IgD-negative memory B cell (primary cell): Measurements from ENCODE around the gene TRIP12. TPM values are rescaled to one million over a fixed set of nuclear protein-coding genes. Genes with fewer than 3 reads are reported as not detected.
A peak's percentile ranks its signal among the peaks of the same experiment; 100 is the strongest.
"Not testable (repeated sequence)": the region's sequence is repeated elsewhere in the genome, so short reads cannot be mapped to it uniquely, and the experiment has no call there.

Experiments
- H3K27ac Mint-ChIP-seq, 3 donors: one replicate each; pipeline ENCODE4 v1.8.0; 2020 to 2022; ENCODE audit warnings: mild to moderate bottlenecking in 3 of 3, mixed read lengths in 3 of 3, moderate library complexity in 1 of 3
- H3K27me3 Mint-ChIP-seq: one replicate; pipeline ENCODE4 v1.8.0; 2021; ENCODE audit warnings: mixed read lengths
- H3K36me3 Mint-ChIP-seq: one replicate; pipeline ENCODE4 v1.8.0; 2020; ENCODE audit warnings: mild to moderate bottlenecking, mixed read lengths
- H3K4me1 Mint-ChIP-seq, 3 donors: one replicate each; pipeline ENCODE4 v1.8.0; 2020 to 2022; ENCODE audit warnings: mixed read lengths in 3 of 3, mild to moderate bottlenecking in 1 of 3
- H3K4me3 Mint-ChIP-seq, 4 donors: one replicate each; pipeline ENCODE4 v1.8.0; 2020 to 2022; ENCODE audit warnings: mild to moderate bottlenecking in 4 of 4, mixed read lengths in 4 of 4, moderate library complexity in 3 of 4
- H3K9me3 Mint-ChIP-seq, 3 donors: one replicate each; pipeline ENCODE4 v1.8.0; 2020 to 2021; ENCODE audit warnings: mixed read lengths in 3 of 3, mild to moderate bottlenecking in 1 of 3
- polyA plus RNA-seq: library from polyadenylated mRNA; unstranded; fragments of 300-500 nt; fragmentation: Illumina TruSeq; gene quantifications from one replicate; pipeline ENCODE4 v1.2.3, GENCODE V29; 2021

Gene TRIP12
- polyA plus RNA-seq, 1 donor from 2014 or later: 51.5 TPM

DNA sequence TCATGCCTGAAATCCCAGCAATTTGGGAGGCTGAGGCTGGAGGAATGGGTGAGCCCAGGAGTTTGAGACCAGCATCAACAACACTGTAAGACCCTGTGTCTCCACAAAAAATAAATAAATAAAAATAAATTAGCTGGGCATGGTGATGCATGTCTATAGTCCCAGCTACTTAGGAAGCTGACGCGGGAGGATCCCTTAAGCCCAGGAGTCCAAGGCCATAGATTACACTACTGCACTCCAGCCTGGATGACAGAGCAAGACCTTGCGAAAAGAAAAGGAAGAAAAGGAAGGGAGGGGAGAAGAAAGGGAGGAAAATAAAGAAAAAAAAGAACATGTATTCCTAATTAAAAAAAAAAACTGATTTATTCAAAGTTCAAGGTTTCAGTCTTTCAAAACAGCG is 78.2 kb downstream of the TRIP12 start:
- Mint-ChIP-seq H3K4me1 (peaks cover 11 to 17% (median 16%) of the 10 kb centered on the region in 3 donors), H3K27ac (no peak overlapping the region), H3K4me3 (no peak overlapping the region), H3K27me3 (no peaks in the 10 kb centered on the region), H3K9me3 (no peaks in the 10 kb centered on the region), H3K36me3 (peaks cover 5% of the 10 kb centered on the region)

DNA sequence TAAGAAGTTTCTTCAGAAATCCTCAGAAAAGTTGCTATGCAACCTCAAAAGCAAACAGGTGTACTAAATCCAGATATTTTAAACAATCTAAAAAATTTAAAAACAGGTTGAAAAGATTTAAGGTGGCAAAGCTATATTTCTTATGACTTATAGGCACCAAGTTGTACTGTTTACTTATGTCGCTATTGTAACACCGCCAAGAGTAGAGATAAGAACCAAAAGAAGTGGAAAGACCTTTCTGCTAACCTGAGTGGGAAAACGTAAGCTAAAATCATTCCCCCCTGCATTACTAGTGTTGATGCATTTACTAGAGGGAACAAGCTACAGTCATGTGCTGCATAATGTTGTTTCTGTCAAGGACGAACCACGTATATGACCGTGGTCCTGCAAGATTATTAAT is 83.1 kb downstream of the TRIP12 start:
- no peak overlapping the region for H3K4me3 Mint-ChIP-seq
- H3K27ac Mint-ChIP-seq: no peak overlapping the region
- H3K4me1 Mint-ChIP-seq: peaks cover 5 to 11% (median 5%) of the 10 kb centered on the region in 3 donors
- H3K36me3 Mint-ChIP-seq: peaks cover 10% of the 10 kb centered on the region
- no peaks in the 10 kb centered on the region for H3K27me3 Mint-ChIP-seq
- H3K9me3 Mint-ChIP-seq: no peaks in the 10 kb centered on the region

GRCh38 chr2:229836847-229837246 is 85.0 kb downstream of the TRIP12 start:
- Mint-ChIP-seq H3K36me3 (peaks cover 10% of the 10 kb centered on the region), H3K27me3 (no peaks in the 10 kb centered on the region), H3K4me1 (peaks cover 5 to 15% (median 7%) of the 10 kb centered on the region in 3 donors), H3K9me3 (no peaks in the 10 kb centered on the region), H3K4me3 (no peak overlapping the region), H3K27ac (no peak overlapping the region)

- Mint-ChIP-seq H3K27me3 (no peaks in the 10 kb centered on the region), H3K36me3 (peaks cover 10% of the 10 kb centered on the region), H3K27ac (no peak overlapping the region), H3K4me3 (no peak overlapping the region), H3K9me3 (no peaks in the 10 kb centered on the region), H3K4me1 (peaks cover 3 to 15% (median 9%) of the 10 kb centered on the region in 3 donors)
Measured at GRCh38 chr2:229835596-229836283, 86.1 kb downstream of the TRIP12 start.

GRCh38 chr2:229834368-229834767 is 87.4 kb downstream of the TRIP12 start:
- H3K36me3 Mint-ChIP-seq, H3K27me3 Mint-ChIP-seq, H3K27ac Mint-ChIP-seq, H3K4me3 Mint-ChIP-seq, H3K9me3 Mint-ChIP-seq: not testable (repeated sequence)
- H3K4me1 Mint-ChIP-seq: peaks cover 3 to 15% (median 9%) of the 10 kb centered on the region in 3 donors

GRCh38 chr2:229832510-229832898 is 89.3 kb downstream of the TRIP12 start:
- peaks cover 3 to 15% (median 9%) of the 10 kb centered on the region in 3 donors for H3K4me1 Mint-ChIP-seq
- H3K4me3 Mint-ChIP-seq: no peak overlapping the region

DNA sequence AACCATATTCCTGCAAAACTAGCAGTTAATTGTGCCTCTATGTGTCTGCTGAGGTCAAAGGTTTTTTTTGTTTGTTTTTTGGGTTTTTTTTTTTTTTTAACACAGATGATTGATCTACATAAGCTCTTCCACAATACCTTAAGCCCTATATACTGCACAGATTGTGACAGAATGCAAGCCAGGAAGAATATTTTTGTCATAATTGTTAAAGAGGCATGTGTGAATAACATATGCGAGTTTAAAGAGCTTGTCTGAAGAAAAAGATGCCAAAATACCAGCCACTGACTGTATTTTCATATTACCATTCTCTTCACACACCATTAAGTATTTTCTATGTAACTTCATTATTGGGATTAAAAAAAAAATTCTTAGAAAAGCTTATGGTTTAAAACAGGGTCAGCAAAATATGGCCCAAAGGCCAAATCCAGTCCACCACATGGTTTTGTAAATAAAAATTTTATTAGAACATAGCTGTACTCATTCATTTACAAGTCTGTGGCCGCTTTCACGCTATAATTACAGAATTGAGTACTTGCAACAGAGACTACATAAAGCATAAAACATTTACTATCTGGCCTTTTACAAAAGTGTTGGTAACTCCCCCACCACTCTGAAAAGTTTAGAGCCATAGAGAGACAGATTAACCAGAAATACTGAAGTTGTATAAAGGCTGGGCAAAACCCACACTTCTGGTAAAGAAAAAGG is 89.9 kb downstream of the TRIP12 start:
- H3K4me3 Mint-ChIP-seq: no peak overlapping the region
- peaks cover 3 to 15% (median 9%) of the 10 kb centered on the region in 3 donors for H3K4me1 Mint-ChIP-seq
- peaks cover 0 to 4% (median 2%) of the 10 kb centered on the region in 3 donors for H3K9me3 Mint-ChIP-seq
- H3K27me3 Mint-ChIP-seq: no peaks in the 10 kb centered on the region
- no peak overlapping the region for H3K27ac Mint-ChIP-seq
- peaks cover 14% of the 10 kb centered on the region for H3K36me3 Mint-ChIP-seq

More at GRCh38 chr2:229832510-229832898, 89.3 kb downstream of the TRIP12 start:
- peaks cover 0 to 4% (median 2%) of the 10 kb centered on the region in 3 donors for H3K9me3 Mint-ChIP-seq
- H3K27me3 Mint-ChIP-seq: no peaks in the 10 kb centered on the region
- H3K36me3 Mint-ChIP-seq: peaks cover 17% of the 10 kb centered on the region
- no peak overlapping the region for H3K27ac Mint-ChIP-seq

- Mint-ChIP-seq H3K4me3 (peak overlapping the region in 1 of 4 donors; percentile 58), H3K27ac (no peak overlapping the region), H3K27me3 (no peaks in the 10 kb centered on the region), H3K4me1 (peaks cover 11 to 12% (median 11%) of the 10 kb centered on the region in 3 donors), H3K36me3 (peaks cover 26% of the 10 kb centered on the region), H3K9me3 (peaks cover 0 to 15% (median 2%) of the 10 kb centered on the region in 3 donors)
Measured at GRCh38 chr2:229825476-229825875, 96.3 kb downstream of the TRIP12 start.

DNA sequence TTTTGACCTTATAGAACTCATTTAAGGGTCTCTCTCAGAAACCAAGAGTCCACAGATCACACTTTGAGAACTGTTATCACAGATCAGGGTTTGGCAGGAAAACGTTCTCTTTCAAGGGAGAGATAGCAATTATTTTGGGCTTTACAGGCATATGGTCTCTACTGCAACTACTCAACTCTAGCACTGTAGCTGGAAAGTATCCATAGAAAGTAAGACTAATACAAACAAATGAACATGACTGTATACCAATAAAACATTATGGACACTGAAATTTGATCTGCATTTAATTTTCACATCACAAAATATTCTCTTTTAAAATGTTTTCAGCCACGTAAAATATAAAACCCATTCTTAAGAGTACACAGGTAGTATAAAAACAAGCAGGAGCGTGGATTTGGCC is 100.5 kb downstream of the TRIP12 start:
- Mint-ChIP-seq H3K36me3 (peaks cover 18% of the 10 kb centered on the region), H3K9me3 (peaks cover 0 to 11% (median 0%) of the 10 kb centered on the region in 3 donors), H3K4me3 (no peak overlapping the region), H3K27me3 (no peaks in the 10 kb centered on the region), H3K27ac (peak overlapping the region in 2 of 3 donors; percentile 31 to 65), H3K4me1 (peaks cover 11 to 18% (median 16%) of the 10 kb centered on the region in 3 donors)

- no peak overlapping the region for H3K27ac Mint-ChIP-seq
Measured at GRCh38 chr2:229818230-229818629, 103.6 kb downstream of the TRIP12 start.

DNA sequence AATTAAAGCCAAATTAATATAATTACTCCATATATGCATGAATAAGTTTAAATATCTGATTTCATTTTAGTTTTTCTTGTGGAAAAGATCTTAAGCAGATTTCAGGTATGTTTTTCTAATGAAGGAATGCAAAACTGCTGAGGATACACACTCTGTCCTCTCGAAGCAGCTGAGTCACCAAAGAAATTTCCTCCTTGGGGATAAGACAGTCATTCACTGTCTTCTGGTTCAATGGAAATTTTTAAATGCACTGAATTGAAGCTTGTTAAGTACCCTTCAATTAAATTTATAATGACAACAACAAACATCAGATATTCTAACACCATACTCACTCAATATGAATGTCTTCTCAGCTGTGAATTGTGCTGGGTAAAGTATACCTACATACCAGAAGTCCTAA is 106.0 kb downstream of the TRIP12 start:
- peaks cover 4% of the 10 kb centered on the region for H3K36me3 Mint-ChIP-seq
- no peaks in the 10 kb centered on the region for H3K27me3 Mint-ChIP-seq
- H3K4me3 Mint-ChIP-seq: no peak overlapping the region

More at GRCh38 chr2:229818230-229818629, 103.6 kb downstream of the TRIP12 start:
- no peak overlapping the region for H3K4me3 Mint-ChIP-seq
- peaks cover 11 to 18% (median 14%) of the 10 kb centered on the region in 3 donors for H3K4me1 Mint-ChIP-seq
- no peaks in the 10 kb centered on the region for H3K9me3 Mint-ChIP-seq
- peaks cover 9% of the 10 kb centered on the region for H3K36me3 Mint-ChIP-seq
- H3K27me3 Mint-ChIP-seq: no peaks in the 10 kb centered on the region

GRCh38 chr2:229815342-229815741 is 106.5 kb downstream of the TRIP12 start:
- Mint-ChIP-seq H3K4me3 (no peak overlapping the region), H3K27ac (no peak overlapping the region), H3K4me1 (peaks cover 3 to 7% (median 6%) of the 10 kb centered on the region in 3 donors), H3K9me3 (no peaks in the 10 kb centered on the region), H3K36me3 (peaks cover 4% of the 10 kb centered on the region), H3K27me3 (no peaks in the 10 kb centered on the region)

More for the DNA sequence above, 106.0 kb downstream of the TRIP12 start:
- no peak overlapping the region for H3K27ac Mint-ChIP-seq
- no peaks in the 10 kb centered on the region for H3K9me3 Mint-ChIP-seq
- H3K4me1 Mint-ChIP-seq: peaks cover 3 to 7% (median 6%) of the 10 kb centered on the region in 3 donors

DNA sequence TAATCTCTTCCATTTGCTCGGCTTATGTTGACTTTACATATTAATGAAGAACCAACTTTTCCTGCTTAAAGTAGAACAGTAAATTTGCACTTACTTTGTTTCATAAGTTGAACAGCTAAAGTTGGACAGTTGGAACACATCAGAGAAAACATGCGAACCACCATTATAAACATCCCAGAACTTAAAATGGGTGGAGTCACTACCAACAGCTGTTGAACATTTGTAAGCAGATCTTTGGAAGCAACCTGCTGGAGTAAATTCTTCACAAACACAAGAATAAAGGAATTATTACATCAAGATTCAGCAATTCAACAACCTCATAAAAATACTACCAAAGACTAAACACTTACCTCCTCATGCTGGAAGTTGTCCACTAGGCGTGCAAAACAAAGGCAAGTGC is 111.0 kb downstream of the TRIP12 start:
- peaks cover 6% of the 10 kb centered on the region for H3K36me3 Mint-ChIP-seq
- peaks cover 0 to 5% (median 3%) of the 10 kb centered on the region in 3 donors for H3K4me1 Mint-ChIP-seq
- H3K4me3 Mint-ChIP-seq: no peak overlapping the region
- H3K9me3 Mint-ChIP-seq: no peaks in the 10 kb centered on the region
- H3K27me3 Mint-ChIP-seq: no peaks in the 10 kb centered on the region
- H3K27ac Mint-ChIP-seq: no peak overlapping the region

DNA sequence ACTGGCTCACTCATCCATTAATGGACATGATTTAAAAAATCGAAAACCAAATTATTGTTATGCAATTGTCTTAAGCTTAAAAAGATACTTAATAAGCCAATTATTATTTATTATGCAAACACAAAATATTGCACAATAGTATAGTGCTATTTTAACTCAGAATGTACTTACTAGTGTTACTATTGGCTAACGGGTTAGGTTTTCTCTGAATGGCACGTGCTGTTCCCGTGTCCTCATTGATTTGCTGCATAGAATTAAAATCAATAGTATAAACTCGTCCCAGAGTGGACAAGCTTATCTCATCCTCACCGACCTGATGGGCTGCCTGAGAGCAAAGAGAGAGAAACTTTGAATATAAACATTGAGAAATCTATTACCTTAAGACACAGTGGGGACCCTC is 116.2 kb downstream of the TRIP12 start:
- Mint-ChIP-seq H3K4me1 (peaks cover 0 to 3% (median 3%) of the 10 kb centered on the region in 3 donors), H3K36me3 (peaks cover 3% of the 10 kb centered on the region)

GRCh38 chr2:229802785-229803184 is 119.0 kb downstream of the TRIP12 start:
- Mint-ChIP-seq H3K27me3 (no peaks in the 10 kb centered on the region), H3K4me3 (no peak overlapping the region), H3K36me3 (peaks cover 3% of the 10 kb centered on the region), H3K4me1 (peaks cover 0 to 3% (median 3%) of the 10 kb centered on the region in 3 donors), H3K27ac (no peak overlapping the region), H3K9me3 (no peaks in the 10 kb centered on the region)

More for the DNA sequence above, 116.2 kb downstream of the TRIP12 start:
- no peaks in the 10 kb centered on the region for H3K9me3 Mint-ChIP-seq
- H3K4me3 Mint-ChIP-seq: no peak overlapping the region
- H3K27ac Mint-ChIP-seq: no peak overlapping the region
- no peaks in the 10 kb centered on the region for H3K27me3 Mint-ChIP-seq
